HEK293 (cell line): ENCODE results near the gene PLBD2.

Source experiments
- GLI2 ChIP-seq: fragments of 450-650 bp; formaldehyde crosslinking; IDR thresholded peaks from 2 replicates; pipeline ENCODE4; 2017; ENCODE audit warnings: missing biosample characterization, missing genetic modification characterization, low read depth, borderline replicate concordance
- PRDM10 ChIP-seq: fragments of 450-650 bp; formaldehyde crosslinking; IDR thresholded peaks from 2 replicates; pipeline ENCODE4 v1.5.1; 2016; ENCODE audit warnings: missing biosample characterization, missing genetic modification characterization
- REPIN1 ChIP-seq: fragments of 450-650 bp; formaldehyde crosslinking; IDR thresholded peaks from 2 replicates; pipeline ENCODE4 v1.5.1; 2017; ENCODE audit warnings: missing biosample characterization, missing genetic modification characterization, low read depth
- TCF7L2 ChIP-seq: IDR thresholded peaks from 2 replicates; pipeline ENCODE4 v1.6.1; 2011; ENCODE audit warnings: low read depth, mild to moderate bottlenecking, inconsistent platforms, low read length, moderate library complexity, borderline replicate concordance
- WT1 ChIP-seq: fragments of 450-650 bp; formaldehyde crosslinking; IDR thresholded peaks from 2 replicates; pipeline ENCODE4 v1.5.1; 2016; ENCODE audit warnings: missing biosample characterization, missing genetic modification characterization
- YY2 ChIP-seq: fragments of 450-650 bp; formaldehyde crosslinking; IDR thresholded peaks from 2 replicates; pipeline ENCODE4 v1.5.1; 2016; ENCODE audit warnings: missing biosample characterization, missing genetic modification characterization
- ZIC2 ChIP-seq: fragments of 450-650 bp; formaldehyde crosslinking; IDR thresholded peaks from 2 replicates; pipeline ENCODE4 v1.5.1; 2016; ENCODE audit warnings: missing biosample characterization, missing genetic modification characterization
- ZNF174 ChIP-seq: fragments of 450-650 bp; formaldehyde crosslinking; IDR thresholded peaks from 2 replicates; pipeline ENCODE4 v1.5.0; 2017; ENCODE audit warnings: missing biosample characterization, mild to moderate bottlenecking, missing genetic modification characterization
- ZNF202 ChIP-seq: fragments of 450-650 bp; formaldehyde crosslinking; IDR thresholded peaks from 2 replicates; pipeline ENCODE4 v1.5.1; 2016; ENCODE audit warnings: missing biosample characterization, missing genetic modification characterization, borderline replicate concordance
- ZNF223 ChIP-seq: fragments of 450-650 bp; formaldehyde crosslinking; IDR thresholded peaks from 2 replicates; pipeline ENCODE4 v1.5.1; 2016; ENCODE audit warnings: missing biosample characterization, missing genetic modification characterization
- ZNF248 ChIP-seq: fragments of 450-650 bp; formaldehyde crosslinking; IDR thresholded peaks from 2 replicates; pipeline ENCODE4 v1.5.1; 2017; ENCODE audit warnings: missing biosample characterization, missing genetic modification characterization
- ZNF311 ChIP-seq: fragments of 450-650 bp; formaldehyde crosslinking; IDR thresholded peaks from 2 replicates; pipeline ENCODE4 v1.5.1; 2017; ENCODE audit warnings: missing biosample characterization, missing genetic modification characterization, borderline replicate concordance
- ZNF354C ChIP-seq: fragments of 450-650 bp; formaldehyde crosslinking; IDR thresholded peaks from 2 replicates; pipeline ENCODE4 v1.5.1; 2016; ENCODE audit warnings: missing biosample characterization, missing genetic modification characterization, low read depth, borderline replicate concordance
- ZNF366 ChIP-seq: fragments of 450-650 bp; formaldehyde crosslinking; conservative IDR thresholded peaks from 2 replicates; pipeline ENCODE4 v1.5.1; 2016; ENCODE audit warnings: missing biosample characterization, missing genetic modification characterization
- ZNF394 ChIP-seq: fragments of 450-650 bp; formaldehyde crosslinking; IDR thresholded peaks from 2 replicates; pipeline ENCODE4 v1.5.1; 2016; ENCODE audit warnings: missing biosample characterization, missing genetic modification characterization, mild to moderate bottlenecking, moderate library complexity, borderline replicate concordance
- ZNF426 ChIP-seq: fragments of 450-650 bp; formaldehyde crosslinking; IDR thresholded peaks from 2 replicates; pipeline ENCODE4 v1.5.1; 2017; ENCODE audit warnings: missing biosample characterization, missing genetic modification characterization, mild to moderate bottlenecking, inconsistent platforms, moderate library complexity
- ZNF48 ChIP-seq: fragments of 450-650 bp; formaldehyde crosslinking; IDR thresholded peaks from 2 replicates; pipeline ENCODE4 v1.5.1; 2016; ENCODE audit warnings: missing biosample characterization, missing genetic modification characterization
- ZNF600 ChIP-seq: fragments of 450-650 bp; formaldehyde crosslinking; IDR thresholded peaks from 2 replicates; pipeline ENCODE4 v1.5.1; 2016; ENCODE audit warnings: missing biosample characterization, missing genetic modification characterization
- ZNF658 ChIP-seq: fragments of 450-650 bp; formaldehyde crosslinking; IDR thresholded peaks from 2 replicates; pipeline ENCODE4; 2016; ENCODE audit warnings: missing biosample characterization, missing genetic modification characterization
- ZNF707 ChIP-seq: fragments of 450-650 bp; formaldehyde crosslinking; IDR thresholded peaks from 2 replicates; pipeline ENCODE4 v1.5.1; 2016; ENCODE audit warnings: missing biosample characterization, missing genetic modification characterization
- ZNF777 ChIP-seq: fragments of 450-650 bp; formaldehyde crosslinking; IDR thresholded peaks from 2 replicates; pipeline ENCODE4 v1.5.1; 2017; ENCODE audit warnings: missing biosample characterization, missing genetic modification characterization, borderline replicate concordance
- ZNF792 ChIP-seq: fragments of 450-650 bp; formaldehyde crosslinking; IDR thresholded peaks from 2 replicates; pipeline ENCODE4 v1.5.1; 2016; ENCODE audit warnings: missing biosample characterization, missing genetic modification characterization
- ZSCAN4 ChIP-seq: fragments of 450-650 bp; formaldehyde crosslinking; IDR thresholded peaks from 2 replicates; pipeline ENCODE4 v1.5.1; 2017; ENCODE audit warnings: missing biosample characterization, missing genetic modification characterization
- TF ChIP-seq, protein P1 (sequence below): fragments of 450-650 bp; formaldehyde crosslinking; IDR thresholded peaks from 2 replicates; pipeline ENCODE4 v1.5.1; 2016; ENCODE audit warnings: missing biosample characterization, missing genetic modification characterization, low read depth
- TF ChIP-seq, protein P2 (sequence below): fragments of 450-650 bp; formaldehyde crosslinking; IDR thresholded peaks from 2 replicates; pipeline ENCODE4 v1.5.1; 2016; ENCODE audit warnings: missing biosample characterization, missing genetic modification characterization
- TF ChIP-seq, protein P3 (sequence below): IDR thresholded peaks from 2 replicates; pipeline ENCODE4 v1.6.1; 2011; ENCODE audit warnings: mild to moderate bottlenecking, low read depth, low read length, borderline replicate concordance
- TF ChIP-seq, protein P4 (sequence below): fragments of 450-650 bp; formaldehyde crosslinking; IDR thresholded peaks from 2 replicates; pipeline ENCODE4 v1.5.1; 2016; ENCODE audit warnings: missing biosample characterization, missing genetic modification characterization

The PLBD2 gene

GRCh38 chr12:113422030-113422885 is 63.9 kb downstream of the PLBD2 start, which contains the start of gene SDSL (continued):
- TF ChIP-seq REPIN1 (tag by site-specific recombination) (no peak), ZNF658 (tag by site-specific recombination) (no peak), WT1 (tag by site-specific recombination) (no peak), ZNF248 (tag by site-specific recombination) (no peak), TCF7L2 (no peak), ZNF792 (tag by site-specific recombination) (0 out of 2 replicates have a peak, but pooled peaks have one; percentile 20), ZNF311 (tag by site-specific recombination) (no peak), ZNF174 (no peak), PRDM10 (tag by site-specific recombination) (peak; percentile 94), ZNF48 (tag by site-specific recombination) (no peak), ZNF366 (tag by site-specific recombination) (peak; percentile 83), ZNF202 (tag by site-specific recombination) (no peak), ZNF223 (tag by site-specific recombination) (no peak), YY2 (tag by site-specific recombination) (no peak), ZNF394 (0 out of 2 replicates have a peak, but pooled peaks have one; percentile 21), ZSCAN4 (tag by site-specific recombination) (no peak), ZNF426 (tag by site-specific recombination) (no peak), ZNF777 (tag by site-specific recombination) (no peak), ZIC2 (tag by site-specific recombination) (peak; percentile 66; the same call in 1 of the 2 replicates), GLI2 (no peak), ZNF707 (no peak), ZNF354C (tag by site-specific recombination) (no peak), ZNF600 (tag by site-specific recombination) (peak; percentile 80)
- TF ChIP-seq, protein P1, sequence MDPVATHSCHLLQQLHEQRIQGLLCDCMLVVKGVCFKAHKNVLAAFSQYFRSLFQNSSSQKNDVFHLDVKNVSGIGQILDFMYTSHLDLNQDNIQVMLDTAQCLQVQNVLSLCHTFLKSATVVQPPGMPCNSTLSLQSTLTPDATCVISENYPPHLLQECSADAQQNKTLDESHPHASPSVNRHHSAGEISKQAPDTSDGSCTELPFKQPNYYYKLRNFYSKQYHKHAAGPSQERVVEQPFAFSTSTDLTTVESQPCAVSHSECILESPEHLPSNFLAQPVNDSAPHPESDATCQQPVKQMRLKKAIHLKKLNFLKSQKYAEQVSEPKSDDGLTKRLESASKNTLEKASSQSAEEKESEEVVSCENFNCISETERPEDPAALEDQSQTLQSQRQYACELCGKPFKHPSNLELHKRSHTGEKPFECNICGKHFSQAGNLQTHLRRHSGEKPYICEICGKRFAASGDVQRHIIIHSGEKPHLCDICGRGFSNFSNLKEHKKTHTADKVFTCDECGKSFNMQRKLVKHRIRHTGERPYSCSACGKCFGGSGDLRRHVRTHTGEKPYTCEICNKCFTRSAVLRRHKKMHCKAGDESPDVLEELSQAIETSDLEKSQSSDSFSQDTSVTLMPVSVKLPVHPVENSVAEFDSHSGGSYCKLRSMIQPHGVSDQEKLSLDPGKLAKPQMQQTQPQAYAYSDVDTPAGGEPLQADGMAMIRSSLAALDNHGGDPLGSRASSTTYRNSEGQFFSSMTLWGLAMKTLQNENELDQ (tag by site-specific recombination) = no peak
- TF ChIP-seq, protein P2, sequence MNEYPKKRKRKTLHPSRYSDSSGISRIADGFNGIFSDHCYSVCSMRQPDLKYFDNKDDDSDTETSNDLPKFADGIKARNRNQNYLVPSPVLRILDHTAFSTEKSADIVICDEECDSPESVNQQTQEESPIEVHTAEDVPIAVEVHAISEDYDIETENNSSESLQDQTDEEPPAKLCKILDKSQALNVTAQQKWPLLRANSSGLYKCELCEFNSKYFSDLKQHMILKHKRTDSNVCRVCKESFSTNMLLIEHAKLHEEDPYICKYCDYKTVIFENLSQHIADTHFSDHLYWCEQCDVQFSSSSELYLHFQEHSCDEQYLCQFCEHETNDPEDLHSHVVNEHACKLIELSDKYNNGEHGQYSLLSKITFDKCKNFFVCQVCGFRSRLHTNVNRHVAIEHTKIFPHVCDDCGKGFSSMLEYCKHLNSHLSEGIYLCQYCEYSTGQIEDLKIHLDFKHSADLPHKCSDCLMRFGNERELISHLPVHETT (tag by site-specific recombination) = no peak
- TF ChIP-seq, protein P3, sequence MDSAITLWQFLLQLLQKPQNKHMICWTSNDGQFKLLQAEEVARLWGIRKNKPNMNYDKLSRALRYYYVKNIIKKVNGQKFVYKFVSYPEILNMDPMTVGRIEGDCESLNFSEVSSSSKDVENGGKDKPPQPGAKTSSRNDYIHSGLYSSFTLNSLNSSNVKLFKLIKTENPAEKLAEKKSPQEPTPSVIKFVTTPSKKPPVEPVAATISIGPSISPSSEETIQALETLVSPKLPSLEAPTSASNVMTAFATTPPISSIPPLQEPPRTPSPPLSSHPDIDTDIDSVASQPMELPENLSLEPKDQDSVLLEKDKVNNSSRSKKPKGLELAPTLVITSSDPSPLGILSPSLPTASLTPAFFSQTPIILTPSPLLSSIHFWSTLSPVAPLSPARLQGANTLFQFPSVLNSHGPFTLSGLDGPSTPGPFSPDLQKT = no peak
- TF ChIP-seq, protein P4, sequence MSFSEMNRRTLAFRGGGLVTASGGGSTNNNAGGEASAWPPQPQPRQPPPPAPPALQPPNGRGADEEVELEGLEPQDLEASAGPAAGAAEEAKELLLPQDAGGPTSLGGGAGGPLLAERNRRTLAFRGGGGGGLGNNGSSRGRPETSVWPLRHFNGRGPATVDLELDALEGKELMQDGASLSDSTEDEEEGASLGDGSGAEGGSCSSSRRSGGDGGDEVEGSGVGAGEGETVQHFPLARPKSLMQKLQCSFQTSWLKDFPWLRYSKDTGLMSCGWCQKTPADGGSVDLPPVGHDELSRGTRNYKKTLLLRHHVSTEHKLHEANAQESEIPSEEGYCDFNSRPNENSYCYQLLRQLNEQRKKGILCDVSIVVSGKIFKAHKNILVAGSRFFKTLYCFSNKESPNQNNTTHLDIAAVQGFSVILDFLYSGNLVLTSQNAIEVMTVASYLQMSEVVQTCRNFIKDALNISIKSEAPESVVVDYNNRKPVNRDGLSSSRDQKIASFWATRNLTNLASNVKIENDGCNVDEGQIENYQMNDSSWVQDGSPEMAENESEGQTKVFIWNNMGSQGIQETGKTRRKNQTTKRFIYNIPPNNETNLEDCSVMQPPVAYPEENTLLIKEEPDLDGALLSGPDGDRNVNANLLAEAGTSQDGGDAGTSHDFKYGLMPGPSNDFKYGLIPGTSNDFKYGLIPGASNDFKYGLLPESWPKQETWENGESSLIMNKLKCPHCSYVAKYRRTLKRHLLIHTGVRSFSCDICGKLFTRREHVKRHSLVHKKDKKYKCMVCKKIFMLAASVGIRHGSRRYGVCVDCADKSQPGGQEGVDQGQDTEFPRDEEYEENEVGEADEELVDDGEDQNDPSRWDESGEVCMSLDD = no peak
